DOHH2 (cell line): ENCODE results near the gene SEMA5B.

ENCODE experiments used
- EZH2phosphoT487 ChIP-seq: fragments of 200-600 bp; sonication (generic); IDR thresholded peaks from 2 replicates; pipeline ENCODE4 v1.6.1; 2017; ENCODE audit warnings: borderline replicate concordance, mild to moderate bottlenecking, antibody characterized with exemption, low read length, moderate library complexity, mixed read lengths
- TF ChIP-seq, protein P1 (sequence below): fragments of 200-600 bp; sonication (generic); IDR thresholded peaks from one replicate; pipeline ENCODE4 v1.5.1; 2014; ENCODE audit warnings: antibody characterized with exemption, mild to moderate bottlenecking, low read depth, low read length; ENCODE audit not compliant: poor library complexity, severe bottlenecking

- TF ChIP-seq, protein P1, sequence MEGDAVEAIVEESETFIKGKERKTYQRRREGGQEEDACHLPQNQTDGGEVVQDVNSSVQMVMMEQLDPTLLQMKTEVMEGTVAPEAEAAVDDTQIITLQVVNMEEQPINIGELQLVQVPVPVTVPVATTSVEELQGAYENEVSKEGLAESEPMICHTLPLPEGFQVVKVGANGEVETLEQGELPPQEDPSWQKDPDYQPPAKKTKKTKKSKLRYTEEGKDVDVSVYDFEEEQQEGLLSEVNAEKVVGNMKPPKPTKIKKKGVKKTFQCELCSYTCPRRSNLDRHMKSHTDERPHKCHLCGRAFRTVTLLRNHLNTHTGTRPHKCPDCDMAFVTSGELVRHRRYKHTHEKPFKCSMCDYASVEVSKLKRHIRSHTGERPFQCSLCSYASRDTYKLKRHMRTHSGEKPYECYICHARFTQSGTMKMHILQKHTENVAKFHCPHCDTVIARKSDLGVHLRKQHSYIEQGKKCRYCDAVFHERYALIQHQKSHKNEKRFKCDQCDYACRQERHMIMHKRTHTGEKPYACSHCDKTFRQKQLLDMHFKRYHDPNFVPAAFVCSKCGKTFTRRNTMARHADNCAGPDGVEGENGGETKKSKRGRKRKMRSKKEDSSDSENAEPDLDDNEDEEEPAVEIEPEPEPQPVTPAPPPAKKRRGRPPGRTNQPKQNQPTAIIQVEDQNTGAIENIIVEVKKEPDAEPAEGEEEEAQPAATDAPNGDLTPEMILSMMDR, result no peak
- TF ChIP-seq EZH2phosphoT487, result no peak
These were observed 108.8 kb downstream of the SEMA5B start for GRCh38 chr3:122918576-122919290.
